Progenitor cell of endocrine pancreas (in vitro differentiated cells): ENCODE data around the gene DCAF4. TPM values are rescaled to one million over a fixed set of nuclear protein-coding genes. Genes with fewer than 3 reads are reported as not detected.
"Not testable (repeated sequence)": the region's sequence is repeated elsewhere in the genome, so short reads cannot be mapped to it uniquely, and the experiment has no call there.

Experiments used
- DNase-seq: peaks from one replicate; pipeline ENCODE4 v3.0.0; 2021; ENCODE audit warnings: low spot score; ENCODE audit not compliant: unreplicated experiment
- H3K27ac Mint-ChIP-seq: 2 replicates; pipeline ENCODE4 v1.8.0; 2021; ENCODE audit warnings: mild to moderate bottlenecking, moderate library complexity, mixed read lengths
- H3K27me3 Mint-ChIP-seq: 2 replicates; pipeline ENCODE4 v1.8.0; 2021; ENCODE audit warnings: mixed read lengths
- H3K36me3 Mint-ChIP-seq: 2 replicates; pipeline ENCODE4 v1.8.0; 2022; ENCODE audit warnings: mixed read lengths; ENCODE audit not compliant: insufficient read depth
- H3K4me1 Mint-ChIP-seq: 2 replicates; pipeline ENCODE4 v1.8.0; 2021; ENCODE audit warnings: low read depth, mixed read lengths
- H3K4me3 Mint-ChIP-seq: 2 replicates; pipeline ENCODE4 v1.8.0; 2021; ENCODE audit warnings: low read depth, mild to moderate bottlenecking, moderate library complexity, mixed read lengths
- H3K9me3 Mint-ChIP-seq: 2 replicates; pipeline ENCODE4 v1.8.0; 2021; ENCODE audit warnings: low read depth, mixed read lengths
- total RNA-seq: library from RNA; stranded (reverse); gene quantifications from 2 replicates; pipeline ENCODE4 v1.2.1, GENCODE V29; 2021
- TF ChIP-seq, protein P1 (sequence below): fragments of 200-600 bp; sonication (generic); IDR thresholded peaks from one replicate; pipeline ENCODE4 v1.5.0; 2021; ENCODE audit warnings: antibody characterized with exemption, mild to moderate bottlenecking; ENCODE audit not compliant: unreplicated experiment

The DCAF4 gene
- total RNA-seq, 1 donor from 2014 or later: 18.6 TPM

DNA sequence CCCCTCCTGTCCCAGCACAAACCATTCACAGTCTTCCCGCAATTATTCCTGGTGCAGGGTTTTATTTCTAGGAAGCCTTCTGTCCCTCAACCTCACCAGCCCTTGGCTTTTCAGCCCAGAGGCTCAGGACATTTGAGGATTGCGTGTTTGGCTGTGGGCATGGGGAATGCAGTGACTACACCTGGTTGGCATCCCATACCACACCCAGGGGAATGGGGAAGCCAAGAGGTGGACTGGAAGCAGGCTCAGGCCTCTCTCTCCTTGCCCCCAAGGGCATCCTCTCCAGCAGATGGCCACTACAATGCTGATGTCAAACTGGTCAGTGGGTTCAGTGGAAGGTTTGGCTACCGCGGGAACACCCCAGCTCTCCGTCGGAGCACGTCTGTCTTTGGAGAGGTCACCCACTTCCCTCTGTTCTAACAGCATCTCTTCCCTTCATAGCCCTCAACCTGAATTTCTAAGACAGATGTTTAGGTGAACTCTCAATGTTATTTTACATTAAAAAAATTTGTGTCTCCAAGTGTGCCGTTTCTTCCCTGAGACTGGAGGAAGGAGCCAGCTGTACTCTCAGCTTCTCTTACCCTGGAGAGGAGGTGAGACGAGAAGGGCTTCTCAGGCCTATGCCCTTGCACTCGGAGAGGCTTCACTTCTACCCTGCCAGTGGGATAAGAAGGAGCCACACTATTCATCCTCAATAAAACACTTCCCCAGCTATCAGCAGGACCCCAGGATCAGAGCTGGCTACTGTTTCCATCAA is 35.5 kb downstream of the DCAF4 start:
- no peaks in the 10 kb centered on the region for H3K4me1 Mint-ChIP-seq
- no peaks in the 10 kb centered on the region for H3K9me3 Mint-ChIP-seq
- DNase-seq: no peak
- no peak overlapping the region for H3K27ac Mint-ChIP-seq
- H3K36me3 Mint-ChIP-seq: peaks cover 17% of the 10 kb centered on the region
- TF ChIP-seq, protein P1, sequence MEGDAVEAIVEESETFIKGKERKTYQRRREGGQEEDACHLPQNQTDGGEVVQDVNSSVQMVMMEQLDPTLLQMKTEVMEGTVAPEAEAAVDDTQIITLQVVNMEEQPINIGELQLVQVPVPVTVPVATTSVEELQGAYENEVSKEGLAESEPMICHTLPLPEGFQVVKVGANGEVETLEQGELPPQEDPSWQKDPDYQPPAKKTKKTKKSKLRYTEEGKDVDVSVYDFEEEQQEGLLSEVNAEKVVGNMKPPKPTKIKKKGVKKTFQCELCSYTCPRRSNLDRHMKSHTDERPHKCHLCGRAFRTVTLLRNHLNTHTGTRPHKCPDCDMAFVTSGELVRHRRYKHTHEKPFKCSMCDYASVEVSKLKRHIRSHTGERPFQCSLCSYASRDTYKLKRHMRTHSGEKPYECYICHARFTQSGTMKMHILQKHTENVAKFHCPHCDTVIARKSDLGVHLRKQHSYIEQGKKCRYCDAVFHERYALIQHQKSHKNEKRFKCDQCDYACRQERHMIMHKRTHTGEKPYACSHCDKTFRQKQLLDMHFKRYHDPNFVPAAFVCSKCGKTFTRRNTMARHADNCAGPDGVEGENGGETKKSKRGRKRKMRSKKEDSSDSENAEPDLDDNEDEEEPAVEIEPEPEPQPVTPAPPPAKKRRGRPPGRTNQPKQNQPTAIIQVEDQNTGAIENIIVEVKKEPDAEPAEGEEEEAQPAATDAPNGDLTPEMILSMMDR: no peak
- no peak overlapping the region for H3K4me3 Mint-ChIP-seq
- H3K27me3 Mint-ChIP-seq: no peaks in the 10 kb centered on the region

DNA sequence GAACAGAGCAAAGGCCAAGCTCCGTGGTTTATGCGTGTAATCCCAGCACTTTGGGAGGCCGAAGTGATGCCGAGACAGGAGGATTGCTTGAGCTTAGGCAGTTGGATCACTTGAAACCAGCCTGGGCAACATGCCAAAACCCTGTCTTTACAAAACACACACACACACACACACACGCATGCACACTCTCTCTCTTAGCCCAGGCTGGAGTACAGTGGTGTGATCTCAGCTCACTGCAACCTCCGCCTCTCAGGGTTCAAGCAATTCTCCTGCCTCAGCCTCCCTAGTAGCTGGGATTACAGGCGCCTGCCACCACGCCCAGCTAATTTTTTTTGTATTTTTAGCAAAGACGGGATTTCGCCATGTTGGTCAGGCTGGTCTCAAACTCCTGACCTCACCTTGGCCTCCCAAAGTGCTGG is 36.1 kb downstream of the DCAF4 start:
- not testable (repeated sequence) for H3K27me3 Mint-ChIP-seq, H3K9me3 Mint-ChIP-seq, DNase-seq, H3K4me3 Mint-ChIP-seq, H3K4me1 Mint-ChIP-seq, H3K27ac Mint-ChIP-seq
- H3K36me3 Mint-ChIP-seq: peaks cover 19% of the 10 kb centered on the region

DNA sequence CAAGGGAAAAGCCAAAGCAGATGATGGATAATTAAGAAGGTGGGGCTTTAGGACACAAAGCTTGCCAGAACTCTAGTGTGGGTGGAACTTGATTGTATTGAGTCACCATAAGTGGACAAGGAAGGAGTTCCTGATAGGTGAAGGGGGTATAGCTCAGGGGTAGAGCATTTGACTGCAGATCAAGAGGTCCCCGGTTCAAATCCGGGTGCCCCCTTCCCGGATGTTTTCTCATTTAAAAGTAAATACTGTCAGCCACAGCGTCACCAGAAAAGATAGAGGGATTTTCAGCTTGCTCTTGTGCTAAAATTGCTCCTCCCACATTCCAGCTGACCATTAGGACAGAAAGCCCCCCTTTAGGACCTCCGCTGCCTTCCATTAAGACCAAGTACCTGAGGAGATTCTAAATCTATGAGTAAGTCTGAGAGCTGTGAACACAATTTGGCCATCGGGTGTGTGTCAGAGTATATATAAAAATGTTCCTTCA is 36.6 kb downstream of the DCAF4 start:
- no peak for DNase-seq
- Mint-ChIP-seq H3K4me3 (no peak overlapping the region), H3K27me3 (no peaks in the 10 kb centered on the region), H3K36me3 (peaks cover 19% of the 10 kb centered on the region), H3K9me3 (no peaks in the 10 kb centered on the region), H3K4me1 (no peaks in the 10 kb centered on the region), H3K27ac (no peak overlapping the region)
- TF ChIP-seq, protein P1: no peak

- Mint-ChIP-seq H3K36me3 (peaks cover 23% of the 10 kb centered on the region), H3K27me3 (no peaks in the 10 kb centered on the region), H3K27ac (no peak overlapping the region), H3K9me3 (no peaks in the 10 kb centered on the region), H3K4me1 (no peaks in the 10 kb centered on the region), H3K4me3 (no peak overlapping the region)
- no peak for DNase-seq
- TF ChIP-seq, protein P1: no peak
Measured at GRCh38 chr14:72965249-72965648, 39.0 kb downstream of the DCAF4 start.

DNA sequence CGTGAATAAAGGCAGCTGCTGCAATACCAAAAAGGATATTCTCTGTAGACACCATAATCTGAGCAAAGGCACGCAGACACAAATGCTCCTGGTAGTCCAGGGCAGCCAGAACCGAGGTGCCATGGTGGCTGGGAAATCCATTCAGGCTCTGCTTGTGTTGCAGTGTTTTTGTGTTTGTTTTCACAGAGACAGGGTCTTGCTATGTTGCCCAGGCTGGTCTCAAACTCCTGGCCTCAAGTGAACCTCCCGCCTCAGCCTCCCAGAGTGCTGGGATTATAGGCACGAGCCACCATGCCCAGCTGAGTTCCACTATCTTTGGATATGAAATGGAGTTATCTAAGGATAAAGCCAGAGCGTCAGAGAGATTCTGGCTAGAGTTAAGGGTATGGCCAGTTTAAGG is 39.8 kb downstream of the DCAF4 start:
- TF ChIP-seq, protein P1: no peak
- H3K27me3 Mint-ChIP-seq: no peaks in the 10 kb centered on the region
- H3K9me3 Mint-ChIP-seq: no peaks in the 10 kb centered on the region
- peaks cover 20% of the 10 kb centered on the region for H3K36me3 Mint-ChIP-seq
- DNase-seq: no peak
- peak overlapping the region; percentile 7 for H3K27ac Mint-ChIP-seq
- H3K4me1 Mint-ChIP-seq: no peaks in the 10 kb centered on the region
- no peak overlapping the region for H3K4me3 Mint-ChIP-seq

DNA sequence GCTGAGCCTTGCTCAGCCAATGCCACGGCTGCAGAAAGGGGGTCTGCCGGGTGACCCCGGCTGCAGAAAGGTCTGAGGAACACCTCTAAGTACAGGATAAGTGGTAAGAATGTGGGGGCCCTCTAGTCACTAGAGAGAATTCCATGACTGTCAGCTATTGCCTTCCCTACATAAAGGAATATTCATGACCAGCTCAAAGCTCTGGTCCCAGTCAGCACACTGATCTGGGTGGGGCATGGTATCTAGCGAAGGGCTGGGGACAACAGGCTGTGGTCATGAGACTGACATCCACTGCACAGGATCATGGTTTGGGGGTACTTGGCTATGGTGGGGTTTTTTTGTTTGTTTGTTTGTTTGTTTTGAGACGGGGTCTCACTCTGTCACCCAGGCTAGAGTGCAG is 42.1 kb downstream of the DCAF4 start:
- DNase-seq: no peak
- H3K36me3 Mint-ChIP-seq: peaks cover 16% of the 10 kb centered on the region
- H3K27me3 Mint-ChIP-seq: no peaks in the 10 kb centered on the region
- no peaks in the 10 kb centered on the region for H3K4me1 Mint-ChIP-seq
- H3K27ac Mint-ChIP-seq: no peak overlapping the region
- TF ChIP-seq, protein P1: no peak
- H3K9me3 Mint-ChIP-seq: no peaks in the 10 kb centered on the region
- H3K4me3 Mint-ChIP-seq: no peak overlapping the region
